Iris pigment epithelial cell (primary cell): Measurements from ENCODE around the gene FAM47B.
A peak's percentile ranks its signal among the peaks of the same experiment; 100 is the strongest.

ENCODE experiments used
- DNase-seq: peaks from one replicate; pipeline ENCODE4 v3.0.0-alpha.2; 2011; ENCODE audit warnings: low read depth

FAM47B gene

DNA sequence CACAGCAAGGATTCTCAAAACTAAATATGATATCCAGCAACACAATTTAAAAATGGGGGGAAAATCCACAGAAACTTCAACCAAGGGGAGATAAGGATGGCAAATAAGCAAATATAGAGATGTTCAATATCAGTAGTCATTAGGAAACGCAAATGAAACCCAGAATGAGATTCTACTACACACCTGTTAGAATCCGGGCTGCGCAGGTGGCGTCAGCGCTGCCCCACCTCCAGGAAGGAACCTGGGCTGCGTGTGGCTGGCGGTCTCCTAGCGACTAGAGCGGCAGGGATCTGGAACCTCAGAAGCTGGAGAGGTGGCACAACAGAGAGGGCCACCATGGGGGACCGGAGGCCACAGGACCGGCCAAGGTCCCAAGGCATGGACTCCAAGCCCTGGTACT, at the start of gene FAM47B:
Gene FAM47B, plus strand, starts transcription at position 301 of the 400 bp plus-strand sequence. Its CDS starts 36 bp downstream, at position 337.
- no peak for DNase-seq

DNA sequence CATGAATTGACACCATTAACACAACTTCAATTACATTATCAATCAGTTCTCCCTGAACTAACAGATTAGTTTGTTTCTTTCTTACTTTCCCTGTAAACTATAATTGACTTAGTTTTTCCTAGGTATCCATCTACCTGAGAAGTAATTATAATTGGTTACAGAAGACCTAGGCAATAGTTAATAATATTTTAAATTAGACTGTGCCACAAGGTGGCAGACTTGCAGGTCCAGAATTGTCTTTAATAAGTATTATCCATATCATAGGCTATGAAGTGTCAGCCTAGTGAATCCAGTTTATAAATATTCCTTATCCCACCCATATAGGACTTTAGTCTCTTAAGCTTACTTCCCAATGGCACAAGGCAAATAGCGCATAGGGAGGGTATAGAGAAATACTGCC, 48.9 kb upstream of the FAM47B start:
- no peak for DNase-seq

DNA sequence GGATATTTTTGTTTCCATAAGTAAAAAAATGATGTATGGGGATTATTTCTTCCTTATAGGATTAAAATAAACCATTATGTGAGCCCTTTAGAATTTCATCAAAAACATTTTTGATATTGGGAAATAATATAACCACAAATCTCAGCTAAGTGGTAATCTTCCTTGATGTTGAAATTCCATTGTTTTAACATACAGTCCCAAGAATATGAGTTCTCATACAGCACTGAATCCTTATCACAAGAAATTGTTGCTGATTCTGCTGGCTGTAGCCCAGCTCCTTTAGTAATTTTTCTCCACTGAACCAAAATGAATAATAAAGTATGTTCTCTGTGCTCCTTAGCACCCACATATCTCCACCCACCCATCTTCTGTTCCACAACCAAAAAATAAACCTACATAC, 41.9 kb upstream of the FAM47B start:
- peak; percentile 70 for DNase-seq

DNA sequence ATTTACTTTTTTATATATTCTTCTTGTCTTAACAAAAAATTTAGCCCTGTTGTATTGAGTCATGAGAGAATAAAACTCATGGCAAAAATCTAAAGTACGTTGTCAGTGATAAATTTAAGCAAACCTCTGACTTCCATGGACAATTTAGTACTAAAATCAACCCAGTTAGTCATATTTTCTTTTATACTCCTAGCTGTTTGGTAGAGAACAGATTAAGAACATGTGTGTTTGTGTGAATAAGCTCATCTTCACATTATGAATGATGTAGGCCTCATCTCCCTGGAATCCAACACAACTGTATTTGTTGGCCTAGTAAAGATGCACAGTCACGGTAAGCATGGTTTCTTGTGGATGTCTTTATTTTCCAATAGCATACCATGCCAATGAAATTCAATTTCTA, 40.8 kb upstream of the FAM47B start:
- DNase-seq = no peak

DNA sequence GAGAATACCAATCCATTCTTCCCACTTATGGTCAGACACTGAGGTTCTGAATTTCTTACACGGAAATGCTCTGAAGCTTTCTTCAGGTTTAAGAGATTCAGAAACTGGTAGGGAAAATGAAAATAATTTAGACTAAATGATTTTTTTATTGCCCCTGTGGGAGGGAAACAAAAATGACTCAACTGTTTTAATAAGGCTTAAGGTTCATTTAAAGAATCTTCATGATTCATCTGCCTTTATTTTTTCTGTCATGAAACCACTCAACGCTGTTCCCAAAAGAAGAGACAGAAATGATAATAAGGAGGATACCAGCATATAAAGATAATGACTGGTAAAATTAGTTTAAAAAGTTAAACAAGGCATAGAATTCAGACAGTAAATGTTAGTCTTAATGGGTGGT, 39.3 kb upstream of the FAM47B start:
- peak; percentile 46 for DNase-seq

DNA sequence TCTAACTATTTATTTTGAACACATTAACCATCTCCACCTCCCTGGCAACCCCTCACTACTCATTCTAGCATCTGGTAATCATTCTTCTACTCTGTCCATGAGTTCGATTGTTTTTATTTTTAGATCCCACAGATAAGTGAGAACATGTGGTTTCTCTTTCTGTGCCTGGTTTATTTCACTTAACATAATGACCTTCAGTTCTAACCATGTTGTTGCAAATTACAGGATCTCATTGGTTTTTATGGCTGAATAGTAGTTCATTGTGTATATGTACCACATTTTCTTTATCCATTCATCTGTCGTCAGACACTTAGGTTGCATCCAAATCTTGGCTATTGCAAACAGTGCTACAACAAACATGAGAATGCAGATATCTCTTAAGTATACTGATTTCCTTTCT, 33.4 kb upstream of the FAM47B start:
- DNase-seq = no peak

DNA sequence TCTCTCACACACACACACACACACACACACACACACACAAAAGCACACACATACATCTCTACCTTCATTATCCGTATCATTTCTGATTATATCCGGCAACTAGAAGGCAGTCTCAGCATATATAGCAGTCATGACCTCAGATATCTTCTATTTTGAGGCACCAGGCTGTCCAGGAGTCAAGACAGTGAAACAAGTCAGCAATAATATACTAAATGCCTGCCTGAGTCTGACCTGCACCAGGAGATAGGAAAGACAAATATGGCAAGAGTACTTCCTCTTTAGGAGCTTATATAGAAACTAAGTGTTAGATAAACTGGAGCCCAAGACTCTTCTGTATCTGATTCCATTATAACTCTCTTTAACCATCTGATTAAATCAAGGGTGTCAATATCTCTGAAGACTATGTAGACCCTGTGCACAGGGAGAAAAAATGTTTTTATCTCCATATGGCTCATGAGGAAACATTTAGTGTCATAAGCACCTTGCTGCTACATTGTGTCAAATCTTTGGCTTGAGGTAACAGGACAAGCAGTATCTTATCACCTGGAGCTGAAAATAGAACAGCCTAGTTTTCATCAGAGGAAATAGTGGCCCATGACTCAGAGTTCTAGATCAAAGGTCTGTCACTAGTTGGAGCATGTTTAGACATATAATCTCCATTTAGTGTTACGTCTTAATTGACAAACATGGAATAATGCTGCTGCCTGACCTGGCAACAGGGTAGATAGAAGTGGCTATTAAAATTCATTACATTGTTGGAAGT, 27.0 kb upstream of the FAM47B start:
- DNase-seq = no peak

DNA sequence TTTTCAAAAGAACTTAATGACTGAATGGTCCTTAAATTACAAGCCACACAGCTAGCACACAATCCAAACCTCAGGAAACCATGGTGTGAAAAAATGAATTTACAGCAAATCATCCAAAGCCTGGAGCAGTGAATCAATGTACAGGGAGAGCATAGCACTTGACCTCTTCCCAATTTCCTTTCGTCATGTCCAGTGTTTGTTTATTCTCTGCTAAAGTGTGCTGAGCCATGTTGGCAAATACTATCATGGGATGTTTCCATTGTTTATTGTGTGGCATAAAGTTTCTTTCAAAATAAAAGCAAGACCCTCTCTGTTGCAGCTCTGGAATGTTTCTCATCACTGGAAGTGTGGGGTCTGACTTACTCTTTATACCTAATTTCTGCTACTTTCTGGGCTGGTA, 25.4 kb upstream of the FAM47B start:
- no peak for DNase-seq

DNA sequence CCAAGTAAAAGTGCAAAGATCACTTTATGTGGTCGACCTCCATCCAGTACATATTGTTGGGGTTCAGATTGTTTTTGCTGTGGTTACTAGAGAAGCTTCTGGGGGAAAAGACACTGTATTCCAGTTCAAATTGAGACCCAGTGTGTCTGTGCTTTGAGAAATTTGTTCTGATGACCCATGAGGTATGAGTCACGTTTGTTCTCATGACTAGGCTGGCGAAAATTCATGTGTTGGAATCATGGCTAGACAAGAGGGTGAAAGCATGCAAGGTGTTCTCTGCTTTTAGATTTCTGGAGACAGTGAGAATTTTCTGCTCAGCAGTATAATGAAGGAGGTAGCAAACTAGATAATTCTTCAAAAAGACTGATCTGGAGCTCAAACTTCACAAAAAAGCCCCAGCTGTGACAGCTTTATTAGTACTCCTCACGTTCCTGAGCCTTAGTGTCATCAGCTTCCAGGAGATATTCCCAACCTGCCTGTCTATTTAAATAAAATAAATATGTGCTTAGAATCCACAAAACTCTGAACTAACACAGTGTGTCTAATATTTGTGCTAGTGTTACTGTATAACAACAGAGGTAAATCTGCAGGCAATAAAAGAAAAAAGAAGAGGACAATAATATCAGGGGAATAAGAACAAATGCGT, 24.4 kb upstream of the FAM47B start:
- DNase-seq = peak; percentile 70

DNA sequence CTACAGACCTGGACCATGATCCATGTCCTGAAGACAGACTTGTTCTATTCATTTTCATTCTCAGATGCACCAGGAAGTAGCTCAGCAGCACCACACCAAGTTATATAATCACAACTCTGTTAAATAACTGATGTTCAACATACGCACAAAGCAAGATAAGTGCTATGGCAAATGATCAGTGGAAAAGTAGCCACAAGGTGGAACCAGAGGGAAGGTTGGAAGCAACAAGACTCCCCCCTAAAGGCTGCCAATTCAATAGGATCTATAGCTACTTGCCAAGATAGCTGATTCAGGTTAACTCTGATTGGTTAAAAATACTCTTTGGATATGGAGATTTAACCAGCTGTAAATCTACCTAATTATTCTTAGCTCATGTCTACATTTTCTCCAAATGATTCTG, 23.7 kb upstream of the FAM47B start:
- DNase-seq = peak; percentile 72

DNA sequence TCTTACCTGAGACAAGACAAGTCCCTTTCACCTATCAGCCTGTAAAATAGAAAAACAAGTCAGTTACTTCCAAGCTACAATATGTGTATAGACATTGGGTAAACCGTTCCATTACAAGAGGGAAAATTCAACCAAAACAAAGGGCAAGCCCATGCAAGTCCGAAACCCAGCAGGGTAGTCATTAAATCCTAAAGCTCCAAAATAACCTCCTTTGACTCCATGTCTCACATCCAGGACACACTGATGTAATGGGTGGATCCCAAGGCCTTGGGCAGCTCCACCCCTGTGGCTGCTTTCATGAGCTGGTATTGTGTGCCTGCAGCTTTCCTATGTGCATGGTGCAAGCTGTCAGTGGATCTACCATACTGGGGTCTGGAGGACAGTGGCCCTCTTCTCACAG, 14.7 kb upstream of the FAM47B start:
- DNase-seq = no peak

DNA sequence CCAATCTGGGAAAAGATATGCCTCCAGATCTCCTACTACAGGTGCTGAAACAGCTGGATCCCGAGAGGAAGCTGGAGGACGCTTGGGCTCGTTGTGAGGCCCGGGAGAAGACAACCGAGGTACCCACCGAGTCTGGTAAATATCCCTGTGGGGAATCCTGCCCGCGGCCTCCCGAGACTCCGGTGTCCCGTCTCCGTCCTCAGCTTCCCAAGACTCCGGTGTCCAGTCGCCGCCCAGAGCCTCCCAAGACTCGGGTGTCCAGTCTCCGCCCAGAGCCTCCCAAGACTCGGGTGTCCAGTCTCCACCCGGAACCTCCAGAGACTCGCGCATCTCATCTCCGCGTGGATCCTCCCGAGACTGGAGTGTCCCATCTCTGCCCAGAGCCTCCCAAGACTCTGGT, 639 bp downstream of the FAM47B start:
- DNase-seq = no peak

DNA sequence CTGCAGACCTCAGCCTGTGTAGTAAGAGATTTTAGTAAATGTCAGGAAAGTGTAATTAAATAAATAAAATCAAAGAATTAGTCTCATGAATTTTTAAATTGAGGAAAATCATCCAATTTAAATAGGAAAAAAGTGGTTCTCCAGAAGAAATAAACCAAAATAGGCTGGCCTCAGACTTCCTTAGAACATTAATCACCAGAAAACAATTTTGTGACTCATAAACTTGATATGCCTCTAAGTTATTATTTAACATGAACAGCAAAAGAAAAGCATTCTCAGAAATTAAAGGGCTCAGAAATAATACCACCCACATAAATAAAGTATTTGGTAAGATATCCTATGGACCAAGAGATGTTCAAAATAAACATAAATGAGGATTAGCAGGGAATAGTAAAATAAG, 14.3 kb downstream of the FAM47B start:
- peak; percentile 64 for DNase-seq

DNA sequence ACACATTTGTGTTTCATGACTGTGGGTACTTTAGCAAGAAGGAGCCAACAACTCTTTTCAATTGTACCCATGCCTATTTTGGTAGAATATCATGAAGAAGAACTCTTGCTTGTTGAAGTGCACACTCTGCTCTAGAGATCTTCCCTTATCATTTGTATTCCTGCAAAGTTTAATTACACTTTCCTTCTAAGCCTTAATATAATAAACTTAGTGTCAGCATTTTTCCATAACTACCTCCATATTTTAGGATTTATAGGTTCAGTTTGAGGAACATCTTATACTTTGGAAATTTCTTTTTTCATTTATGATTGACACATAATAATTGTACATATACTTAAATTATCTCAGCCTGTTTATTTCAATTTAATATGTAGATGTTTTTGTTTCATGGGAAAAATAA, 19.1 kb downstream of the FAM47B start:
- no peak for DNase-seq

DNA sequence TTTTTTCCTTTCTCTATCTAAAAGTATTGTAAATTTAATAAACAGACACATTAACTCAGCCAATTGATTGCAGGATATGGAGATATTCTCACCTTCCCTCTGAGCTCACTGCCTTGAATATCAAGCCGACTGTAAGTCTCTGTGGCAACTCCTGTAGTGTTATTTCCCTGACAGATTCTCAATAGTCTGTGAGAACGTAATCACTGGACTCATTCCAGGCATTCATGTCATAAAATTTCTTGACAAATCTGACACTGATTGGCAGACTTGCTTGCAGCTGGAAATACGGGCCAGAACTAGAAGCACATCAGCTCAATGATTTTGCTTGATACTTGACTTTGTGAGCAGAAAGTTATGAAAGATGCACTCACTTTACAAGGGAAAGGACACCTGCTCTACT, 29.6 kb downstream of the FAM47B start:
- DNase-seq = no peak

DNA sequence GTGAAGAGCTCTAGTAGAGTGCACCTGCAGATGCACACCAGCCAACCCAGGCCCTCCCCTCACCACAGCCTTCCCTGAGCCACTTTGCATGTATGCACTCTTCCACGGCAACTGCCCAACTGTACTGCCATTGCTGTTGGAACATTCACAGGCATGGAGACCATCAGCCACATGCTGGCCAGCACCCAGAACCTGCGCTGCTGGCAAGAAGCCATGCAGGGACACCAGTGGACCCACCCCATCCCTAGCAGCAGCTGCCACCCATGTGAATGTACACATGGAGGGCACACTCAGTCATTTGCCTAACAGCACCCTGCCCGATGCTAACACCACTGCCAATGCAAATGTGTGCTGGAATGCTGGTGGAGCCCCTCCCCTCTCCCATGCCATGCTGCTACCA, 35.6 kb downstream of the FAM47B start:
- DNase-seq = no peak

DNA sequence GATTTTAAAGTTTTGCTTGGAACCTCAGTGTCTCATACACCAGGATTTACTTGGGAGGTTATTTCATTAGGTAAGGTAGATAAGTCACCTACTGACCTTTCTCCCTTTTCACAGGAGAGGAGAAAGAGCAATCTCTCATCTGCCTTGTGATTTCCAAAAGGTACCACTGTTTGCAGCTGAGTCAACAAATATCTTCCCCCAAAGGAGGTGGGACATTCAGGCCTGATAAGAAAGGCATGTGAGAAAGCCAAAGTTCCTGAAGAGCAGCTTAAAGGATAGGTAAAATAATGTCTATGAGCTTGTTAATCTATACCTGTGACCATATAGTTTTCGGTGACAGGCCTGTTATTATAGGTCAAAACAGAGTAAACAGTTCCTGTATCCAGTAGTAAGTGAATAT, 45.0 kb downstream of the FAM47B start:
- no peak for DNase-seq
